Smooth muscle cell (in vitro differentiated cells): Measurements from ENCODE around the gene DNAJC21. TPM values are rescaled to one million over a fixed set of nuclear protein-coding genes. Genes with fewer than 3 reads are reported as not detected.
"Not testable (repeated sequence)": the region's sequence is repeated elsewhere in the genome, so short reads cannot be mapped to it uniquely, and the experiment has no call there.

ENCODE experiments used
- DNase-seq: peaks from one replicate; lab custom pipeline; 2025; ENCODE audit not compliant: unreplicated experiment; lab: John Stamatoyannopoulos, UW
- H2AFZ ChIP-seq: fragments of 200-600 bp; sonication (generic); 2 replicates; pipeline ENCODE4 v1.6.0; 2016; ENCODE audit warnings: antibody characterized with exemption, low read depth, mild to moderate bottlenecking
- H3F3A ChIP-seq: fragments of 200-600 bp; sonication (generic); 2 replicates; pipeline ENCODE4 v1.6.0; 2017; ENCODE audit warnings: antibody characterized with exemption, low read depth
- H3K27ac ChIP-seq: fragments of 200-600 bp; sonication (generic); 2 replicates; pipeline ENCODE4 v1.5.1; 2016; ENCODE audit warnings: low read depth, mild to moderate bottlenecking
- H3K27me3 ChIP-seq: fragments of 200-600 bp; sonication (generic); 2 replicates; pipeline ENCODE4 v1.6.1; 2016; ENCODE audit warnings: low read depth, mild to moderate bottlenecking
- H3K36me3 ChIP-seq: fragments of 200-600 bp; sonication (generic); 2 replicates; pipeline ENCODE4 v1.5.1; 2016; ENCODE audit warnings: low read depth
- H3K4me1 ChIP-seq: fragments of 200-600 bp; sonication (generic); 2 replicates; pipeline ENCODE4 v1.5.1; 2016; ENCODE audit warnings: low read depth
- H3K4me2 ChIP-seq: fragments of 200-600 bp; sonication (generic); 2 replicates; pipeline ENCODE4 v1.6.0; 2016; ENCODE audit warnings: mild to moderate bottlenecking
- H3K4me3 ChIP-seq: fragments of 200-600 bp; sonication (generic); 2 replicates; pipeline ENCODE4 v1.5.1; 2016; ENCODE audit warnings: mild to moderate bottlenecking
- H3K79me2 ChIP-seq: fragments of 200-600 bp; sonication (generic); 2 replicates; pipeline ENCODE4 v1.6.0; 2016; ENCODE audit warnings: low read depth, mild to moderate bottlenecking
- H3K9ac ChIP-seq: fragments of 200-600 bp; sonication (generic); 2 replicates; pipeline ENCODE4 v1.6.0; 2016; ENCODE audit warnings: low read depth
- H3K9me3 ChIP-seq: fragments of 200-600 bp; sonication (generic); replicated peaks from 2 replicates; pipeline ENCODE4 v1.5.1; 2016; ENCODE audit warnings: low read depth
- H4K20me1 ChIP-seq: fragments of 200-600 bp; sonication (generic); 2 replicates; pipeline ENCODE4 v1.6.0; 2016; ENCODE audit warnings: low read depth
- WGBS: methylation state at CpG from one replicate; pipeline ENCODE4 v1.1.7; 2016; ENCODE audit warnings: low lambda C conversion rate; 5-methylcytosine and 5-hydroxymethylcytosine counted together
- polyA plus RNA-seq: library from polyadenylated mRNA; unstranded; fragments of >200 nt; fragmentation: Nextera tagmentation; extraction: Ambion mirVana; gene quantifications from 2 replicates; pipeline ENCODE4 v1.2.1, GENCODE V29; 2016
- total RNA-seq: library from RNA; depleted of rRNA; stranded (reverse); fragments of >200 nt; gene quantifications from 2 replicates; pipeline ENCODE4 v1.2.3, GENCODE V29; 2014
- TF ChIP-seq, protein P1 (sequence below): fragments of 200-600 bp; sonication (generic); IDR thresholded peaks from 2 replicates; pipeline ENCODE4 v1.5.1; 2017; ENCODE audit warnings: borderline replicate concordance, mild to moderate bottlenecking, antibody characterized with exemption; ENCODE audit not compliant: insufficient read depth, poor library complexity, severe bottlenecking

Gene DNAJC21
- total and polyA plus RNA-seq, 2 experiments from 2014 or later: 21.8 to 27.9 TPM

DNA sequence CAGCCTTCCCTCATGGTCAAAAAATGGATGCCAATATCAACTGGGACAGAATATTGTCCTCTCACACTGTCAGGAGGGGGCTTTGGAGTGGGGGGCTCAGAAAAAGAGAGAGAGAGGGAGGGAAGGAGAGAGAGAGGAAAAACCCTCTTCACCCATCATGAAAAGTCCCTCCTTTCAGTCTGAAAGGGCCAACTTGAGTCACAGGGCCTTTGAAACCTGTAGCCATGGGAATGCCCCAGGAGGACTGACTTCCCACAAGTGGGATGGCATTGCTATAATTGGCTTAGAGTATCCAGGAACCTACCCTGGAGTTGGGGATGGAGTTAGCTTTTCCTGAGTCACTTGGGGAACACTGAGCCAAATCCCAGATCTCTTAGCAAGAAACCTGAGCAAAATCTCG is 41.2 kb downstream of the DNAJC21 start:
- H4K20me1 ChIP-seq: no peaks in the 10 kb centered on the region
- H3K9ac ChIP-seq: no peak overlapping the region
- H3K79me2 ChIP-seq: no peaks in the 10 kb centered on the region
- H3K4me1 ChIP-seq: no peaks in the 10 kb centered on the region
- H3K9me3 ChIP-seq: no peaks in the 10 kb centered on the region
- TF ChIP-seq, protein P1, sequence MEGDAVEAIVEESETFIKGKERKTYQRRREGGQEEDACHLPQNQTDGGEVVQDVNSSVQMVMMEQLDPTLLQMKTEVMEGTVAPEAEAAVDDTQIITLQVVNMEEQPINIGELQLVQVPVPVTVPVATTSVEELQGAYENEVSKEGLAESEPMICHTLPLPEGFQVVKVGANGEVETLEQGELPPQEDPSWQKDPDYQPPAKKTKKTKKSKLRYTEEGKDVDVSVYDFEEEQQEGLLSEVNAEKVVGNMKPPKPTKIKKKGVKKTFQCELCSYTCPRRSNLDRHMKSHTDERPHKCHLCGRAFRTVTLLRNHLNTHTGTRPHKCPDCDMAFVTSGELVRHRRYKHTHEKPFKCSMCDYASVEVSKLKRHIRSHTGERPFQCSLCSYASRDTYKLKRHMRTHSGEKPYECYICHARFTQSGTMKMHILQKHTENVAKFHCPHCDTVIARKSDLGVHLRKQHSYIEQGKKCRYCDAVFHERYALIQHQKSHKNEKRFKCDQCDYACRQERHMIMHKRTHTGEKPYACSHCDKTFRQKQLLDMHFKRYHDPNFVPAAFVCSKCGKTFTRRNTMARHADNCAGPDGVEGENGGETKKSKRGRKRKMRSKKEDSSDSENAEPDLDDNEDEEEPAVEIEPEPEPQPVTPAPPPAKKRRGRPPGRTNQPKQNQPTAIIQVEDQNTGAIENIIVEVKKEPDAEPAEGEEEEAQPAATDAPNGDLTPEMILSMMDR: no peak
- H3K4me2 ChIP-seq: no peak overlapping the region
- H3K27ac ChIP-seq: no peak overlapping the region
- no peak for DNase-seq
- H3K36me3 ChIP-seq: no peaks in the 10 kb centered on the region
- no peak overlapping the region for H3K4me3 ChIP-seq
- H2AFZ ChIP-seq: no peak overlapping the region
- no peaks in the 10 kb centered on the region for H3F3A ChIP-seq
- no peaks in the 10 kb centered on the region for H3K27me3 ChIP-seq
- 85% methylated on average over 1 of the region's 1 CpG for WGBS

- not testable (repeated sequence) for H3F3A ChIP-seq, H3K36me3 ChIP-seq, H3K27ac ChIP-seq, DNase-seq, H3K4me1 ChIP-seq, H3K9ac ChIP-seq, H3K27me3 ChIP-seq, H2AFZ ChIP-seq, H3K9me3 ChIP-seq, H4K20me1 ChIP-seq, H3K4me3 ChIP-seq, H3K4me2 ChIP-seq, H3K79me2 ChIP-seq
- 100% methylated on average over 3 of the region's 4 CpGs for WGBS
Measured at GRCh38 chr5:34971655-34972054, 42.3 kb downstream of the DNAJC21 start.

DNA sequence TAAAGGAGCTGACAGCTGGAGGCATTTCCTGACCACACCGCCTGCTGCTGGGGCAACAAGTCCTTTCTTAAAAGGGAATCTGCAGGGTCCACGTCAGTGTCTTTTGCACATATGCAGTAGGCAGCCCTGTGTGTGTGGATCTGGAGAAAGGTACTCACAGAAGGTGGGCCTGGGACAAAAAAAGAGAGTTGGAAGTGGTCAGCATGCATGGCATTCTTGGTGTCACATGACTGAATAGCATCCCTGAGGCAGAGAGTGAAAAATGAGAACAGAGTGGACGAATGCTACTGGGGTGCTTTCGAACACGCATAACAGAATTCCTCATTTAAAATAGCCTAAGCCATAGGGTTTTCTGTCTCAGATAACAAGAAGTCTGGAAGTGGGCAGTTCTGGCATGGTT is 47.0 kb downstream of the DNAJC21 start:
- Histone ChIP-seq H4K20me1 (no peaks in the 10 kb centered on the region), H3K9ac (no peak overlapping the region), H3K27ac (no peak overlapping the region), H2AFZ (no peak overlapping the region), H3K36me3 (no peaks in the 10 kb centered on the region), H3F3A (no peaks in the 10 kb centered on the region), H3K9me3 (no peaks in the 10 kb centered on the region), H3K4me2 (no peak overlapping the region), H3K27me3 (no peaks in the 10 kb centered on the region), H3K4me1 (no peaks in the 10 kb centered on the region), H3K4me3 (no peak overlapping the region), H3K79me2 (no peaks in the 10 kb centered on the region)
- TF ChIP-seq, protein P1: no peak
- no peak for DNase-seq
- 82% methylated on average over 5 of the region's 5 CpGs for WGBS

DNA sequence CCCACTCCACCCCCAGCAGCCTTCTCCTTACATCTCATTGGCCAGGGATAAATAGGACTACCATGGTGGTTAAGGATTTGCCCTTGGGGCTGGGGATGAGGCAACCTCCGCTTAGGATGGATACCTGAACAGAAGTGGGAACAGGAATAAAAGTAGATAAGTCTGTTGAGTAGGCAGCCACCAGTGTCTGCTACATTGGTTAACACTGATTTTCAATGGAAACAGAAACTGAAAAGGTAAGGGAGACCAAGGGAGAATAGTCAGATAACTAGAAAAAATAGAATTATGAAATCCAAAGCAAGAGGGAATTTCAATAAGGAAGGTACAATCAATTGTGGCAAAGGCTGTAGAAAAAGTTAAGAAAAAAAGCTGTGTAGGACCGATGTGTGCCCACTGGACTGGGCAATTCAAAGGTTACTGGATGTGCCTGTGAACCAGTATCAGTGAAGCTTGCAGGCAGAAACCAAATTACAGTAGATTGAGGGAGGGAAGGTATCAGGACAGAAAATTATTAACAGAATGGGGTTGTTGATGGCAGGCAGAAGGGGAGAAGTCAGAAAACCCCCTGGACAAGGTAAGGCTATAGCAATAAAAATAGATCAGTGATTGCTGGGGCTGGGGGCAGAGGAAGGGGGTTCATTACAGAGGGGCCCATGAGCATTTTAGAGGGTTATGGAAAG is 48.7 kb downstream of the DNAJC21 start:
- Histone ChIP-seq H3K79me2 (no peaks in the 10 kb centered on the region), H3K4me2 (no peak overlapping the region), H3K4me1 (no peaks in the 10 kb centered on the region), H4K20me1 (no peaks in the 10 kb centered on the region), H2AFZ (no peak overlapping the region), H3F3A (no peaks in the 10 kb centered on the region), H3K27ac (no peak overlapping the region), H3K9ac (no peak overlapping the region), H3K9me3 (no peaks in the 10 kb centered on the region), H3K4me3 (no peak overlapping the region), H3K36me3 (no peaks in the 10 kb centered on the region), H3K27me3 (no peaks in the 10 kb centered on the region)
- no peak for DNase-seq
- WGBS: 50% methylated on average over 2 of the region's 2 CpGs
- TF ChIP-seq, protein P1: no peak
